Fibroblast of upper back skin (primary cell): Measurements from ENCODE around the gene GPR132.
"Not testable (repeated sequence)": the region's sequence is repeated elsewhere in the genome, so short reads cannot be mapped to it uniquely, and the experiment has no call there.

Experiments
- DNase-seq: peaks from one replicate; pipeline ENCODE4 v3.0.0-alpha.2; 2013

The GPR132 gene

DNA sequence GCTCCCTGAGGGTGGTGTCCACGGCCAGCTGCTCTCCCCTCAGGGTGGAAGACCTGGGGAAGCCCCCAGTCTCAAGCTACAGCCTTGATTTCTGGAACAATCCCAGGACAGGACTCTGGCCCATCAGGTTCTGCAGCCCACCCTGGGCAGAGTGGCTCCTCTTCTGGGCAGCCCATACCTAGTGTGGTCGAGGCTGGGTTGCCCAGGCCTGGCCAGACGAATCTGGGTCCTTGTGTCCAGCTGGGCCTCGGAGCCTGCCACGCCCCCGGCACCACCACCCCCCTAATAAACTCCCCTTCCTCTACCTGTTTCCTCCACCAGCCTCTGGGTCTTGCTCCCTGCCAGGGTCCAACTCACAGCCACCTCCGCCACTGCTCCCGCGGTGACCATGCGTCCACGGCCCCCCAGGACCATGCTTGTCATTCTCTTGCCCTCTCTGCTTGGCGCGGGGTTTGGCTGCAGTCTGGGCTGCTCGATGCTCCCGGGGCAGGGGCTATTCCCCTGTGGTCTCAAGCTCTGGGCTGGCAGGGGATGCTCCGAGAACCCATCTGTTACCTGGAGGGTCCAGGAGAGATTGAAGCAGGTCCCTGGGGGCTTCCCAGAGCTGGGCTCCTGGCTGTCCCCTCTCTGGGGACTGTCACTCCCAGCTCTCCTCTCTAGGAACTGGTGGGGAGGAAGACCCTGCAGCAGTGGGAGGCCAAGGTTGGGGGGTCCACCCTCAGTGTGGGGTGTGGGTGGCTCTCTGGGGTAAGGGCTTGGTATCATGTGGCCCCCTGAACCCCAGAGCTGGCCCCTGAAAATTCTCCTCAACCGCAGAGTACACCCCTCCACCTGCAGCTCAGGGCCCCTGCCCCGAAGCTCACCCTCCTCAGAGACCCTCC lies 8.7 kb upstream of the GPR132 start:
- no peak for DNase-seq

DNA sequence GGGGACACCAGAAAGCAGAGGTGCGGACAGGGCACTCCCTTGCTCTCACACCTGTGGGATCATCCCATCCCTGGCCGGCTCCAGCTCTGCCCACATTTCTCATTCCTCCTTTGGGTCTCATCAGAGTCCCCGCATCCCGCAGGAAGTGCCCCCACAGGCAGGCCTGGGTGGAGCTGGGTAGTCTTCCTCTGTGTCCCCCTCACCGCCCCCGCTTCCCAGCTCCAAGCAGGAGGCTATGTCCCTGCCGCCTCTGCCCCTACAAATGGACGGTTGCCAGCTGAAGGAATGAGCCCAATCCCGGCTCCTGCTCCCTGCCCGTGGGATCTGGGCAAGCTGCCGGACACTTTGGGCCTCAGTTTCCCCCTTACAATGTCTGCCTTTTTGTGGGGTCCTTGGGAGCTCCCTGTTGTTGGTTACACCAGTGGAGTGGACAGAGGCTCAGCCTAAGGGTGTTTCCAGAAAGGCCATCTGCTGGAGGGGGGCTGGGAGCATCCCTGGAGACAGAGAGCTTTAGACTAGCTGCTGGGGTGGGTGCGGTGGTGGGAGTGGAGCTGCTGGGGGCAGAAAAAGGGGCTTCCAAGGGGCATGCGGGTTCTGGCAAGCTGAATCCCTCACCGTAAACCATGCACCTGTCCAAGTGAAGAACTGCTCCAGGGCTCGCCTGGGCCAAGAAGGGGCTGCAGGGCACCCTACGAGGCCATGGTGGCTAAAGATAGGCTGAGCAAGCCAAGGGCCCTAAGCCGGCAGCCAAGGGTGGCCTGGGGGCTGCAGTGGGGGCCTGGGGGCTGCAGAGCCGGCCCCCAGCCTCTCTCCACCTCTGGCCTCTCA lies 7.9 kb upstream of the GPR132 start:
- DNase-seq: no peak

GRCh38 chr14:105072381-105072861 lies 7.2 kb upstream of the GPR132 start:
- DNase-seq: no peak

GRCh38 chr14:105071942-105072341 lies 6.7 kb upstream of the GPR132 start:
- DNase-seq: no peak

DNA sequence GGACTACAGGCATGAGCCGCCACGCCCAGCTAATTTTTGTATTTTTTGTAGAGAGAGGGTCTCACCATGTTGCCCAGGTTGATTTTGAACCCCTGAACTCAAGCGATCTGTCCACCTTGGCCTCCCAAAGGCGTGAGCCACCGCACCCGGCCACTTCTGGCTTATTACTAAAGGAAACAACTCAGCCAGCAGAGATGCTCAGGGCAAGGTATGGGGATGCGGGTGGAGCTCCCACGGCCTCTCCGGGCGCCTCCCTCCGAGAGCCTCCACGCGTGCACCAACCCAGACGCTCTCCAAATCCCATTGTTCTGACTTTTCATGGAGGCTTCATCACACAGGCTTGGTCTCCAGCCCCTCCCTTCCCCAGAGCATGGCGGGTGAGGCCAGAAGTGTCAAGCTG lies 6.1 kb upstream of the GPR132 start:
- DNase-seq: no peak

GRCh38 chr14:105070760-105071137 lies 5.5 kb upstream of the GPR132 start:
- DNase-seq: no peak

DNA sequence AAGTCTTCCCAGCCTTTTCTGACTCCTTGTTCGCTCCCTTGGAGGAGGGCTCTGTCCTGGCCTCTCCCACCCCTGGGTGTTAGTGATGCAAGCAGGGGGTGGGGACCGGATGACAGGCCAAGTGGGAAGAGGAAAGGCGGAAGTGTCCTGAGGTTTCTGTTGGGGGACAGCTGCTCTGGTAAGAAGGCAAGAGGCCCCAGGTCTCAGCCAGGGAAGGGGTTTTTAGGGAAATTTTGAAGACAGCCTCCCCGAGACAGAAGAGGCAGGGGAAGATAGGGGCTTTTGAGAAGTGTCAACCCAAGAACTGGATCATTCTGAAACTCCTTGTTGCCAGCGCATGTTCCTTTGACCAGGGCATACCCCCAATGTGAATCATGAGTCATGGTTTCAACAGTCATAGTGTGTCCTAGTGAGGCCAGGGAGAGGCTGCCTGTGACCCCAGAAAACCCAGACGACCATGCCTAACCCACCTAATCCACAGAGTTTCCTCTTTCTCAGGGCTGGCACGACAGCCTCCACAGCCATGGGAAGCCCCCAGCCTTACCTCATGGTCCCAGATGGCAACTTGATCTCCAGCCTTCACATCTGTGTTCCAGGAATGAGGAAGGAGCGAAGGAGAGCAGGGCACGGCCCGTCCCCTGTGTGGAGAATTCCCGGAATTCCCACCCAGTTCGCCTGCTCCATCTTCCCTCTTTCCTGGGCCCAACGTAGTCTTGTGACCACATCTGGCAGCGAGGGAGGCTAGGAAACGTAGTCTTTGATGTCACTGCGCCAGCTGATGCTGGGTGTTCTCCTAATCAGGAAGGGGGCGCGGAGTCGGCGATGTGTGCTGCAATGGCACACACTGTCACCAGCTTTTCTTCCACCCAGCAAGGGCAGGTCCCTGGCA lies 4.9 kb upstream of the GPR132 start:
- DNase-seq: peak; percentile 49

GRCh38 chr14:105069522-105069870 lies 4.3 kb upstream of the GPR132 start:
- DNase-seq: no peak

GRCh38 chr14:105068818-105069217 lies 3.6 kb upstream of the GPR132 start:
- DNase-seq: no peak

GRCh38 chr14:105067969-105068301 lies 2.7 kb upstream of the GPR132 start:
- DNase-seq: no peak

GRCh38 chr14:105067140-105067968 lies 2.1 kb upstream of the GPR132 start:
- DNase-seq: peak; percentile 51

DNA sequence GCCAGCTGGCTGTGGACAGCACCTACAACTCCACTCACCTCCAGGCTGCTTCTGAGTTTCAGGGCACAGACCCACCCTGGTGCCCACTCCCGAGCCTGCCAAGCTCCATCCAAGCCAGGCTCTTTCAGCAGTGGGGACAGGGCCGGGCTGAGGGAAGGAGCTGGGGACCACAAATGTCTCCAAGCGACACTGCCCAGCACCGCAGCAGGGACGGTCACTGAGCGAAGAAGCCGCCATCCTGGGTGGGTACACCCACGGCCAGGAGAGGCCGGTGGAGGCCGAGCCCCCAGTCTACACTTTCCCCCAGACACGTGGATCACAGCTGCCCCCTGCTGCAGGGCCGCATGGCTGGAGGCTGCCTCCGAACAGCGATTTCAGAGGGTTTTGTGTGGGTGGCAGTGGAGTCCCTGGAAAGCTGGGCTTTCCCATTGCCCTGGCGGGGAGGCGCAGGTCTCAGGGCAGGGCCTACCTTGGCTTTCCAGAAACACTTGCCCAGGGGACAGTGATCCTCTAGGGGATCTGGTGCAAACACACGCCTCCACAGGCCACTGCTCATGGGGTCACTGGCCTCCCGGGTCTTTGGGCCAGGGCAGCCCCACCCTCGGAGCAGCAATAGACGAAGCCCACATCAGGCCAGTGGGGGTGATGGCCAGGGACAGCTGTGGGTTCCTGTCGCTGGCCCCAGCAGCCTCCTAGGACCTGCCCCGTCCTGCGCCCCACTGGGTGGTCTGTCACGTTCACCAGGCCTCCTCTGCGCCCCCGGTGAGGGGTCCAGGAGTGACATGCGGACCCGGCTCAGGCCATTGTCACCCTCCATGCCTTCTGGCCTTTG lies 1.2 kb upstream of the GPR132 start:
- no peak for DNase-seq

DNA sequence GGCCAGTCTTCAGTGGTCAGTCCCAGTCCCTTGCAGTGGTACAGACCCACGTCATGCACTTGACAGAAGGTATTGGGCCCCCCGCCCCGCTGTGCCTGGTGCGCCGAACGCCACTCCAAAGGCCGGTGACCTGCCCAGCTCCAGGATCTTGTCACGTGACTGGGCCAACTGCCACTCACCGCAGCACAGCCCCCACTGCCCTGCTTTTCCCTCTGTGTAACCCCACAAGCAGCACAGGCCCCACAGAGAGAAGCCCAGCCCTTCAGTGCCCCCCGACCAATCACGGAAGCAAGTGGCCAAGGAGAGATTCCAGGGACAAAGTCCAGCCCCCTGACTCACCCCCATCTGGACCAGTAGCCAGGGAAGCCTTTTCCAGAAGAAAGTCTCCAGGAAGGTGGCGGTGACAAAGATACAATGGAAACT lies 498 bp downstream of the GPR132 start:
- peak; percentile 72 for DNase-seq

- DNase-seq: no peak
Observed at GRCh38 chr14:105064001-105064400, 1.2 kb downstream of the GPR132 start.

DNA sequence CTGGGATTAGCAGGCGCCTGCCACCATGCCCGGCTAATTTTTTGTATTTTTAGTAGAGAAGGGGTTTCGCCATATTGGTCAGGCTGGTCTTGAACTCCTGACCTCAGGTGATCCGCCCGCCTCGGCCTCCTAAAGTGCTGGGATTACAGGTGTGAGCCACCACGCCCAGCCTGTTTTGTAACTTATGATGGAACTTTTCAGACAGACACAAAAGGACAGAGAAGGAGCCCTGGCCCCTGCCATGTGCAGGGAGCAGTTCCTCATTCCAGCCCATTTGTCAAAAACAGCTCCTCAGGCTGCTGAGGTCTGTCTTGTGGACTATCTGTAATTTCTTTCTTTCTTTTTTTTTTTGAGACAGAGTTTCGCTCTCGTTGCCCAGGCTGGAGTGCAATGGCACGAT lies 1.7 kb downstream of the GPR132 start:
- DNase-seq: not testable (repeated sequence)

DNA sequence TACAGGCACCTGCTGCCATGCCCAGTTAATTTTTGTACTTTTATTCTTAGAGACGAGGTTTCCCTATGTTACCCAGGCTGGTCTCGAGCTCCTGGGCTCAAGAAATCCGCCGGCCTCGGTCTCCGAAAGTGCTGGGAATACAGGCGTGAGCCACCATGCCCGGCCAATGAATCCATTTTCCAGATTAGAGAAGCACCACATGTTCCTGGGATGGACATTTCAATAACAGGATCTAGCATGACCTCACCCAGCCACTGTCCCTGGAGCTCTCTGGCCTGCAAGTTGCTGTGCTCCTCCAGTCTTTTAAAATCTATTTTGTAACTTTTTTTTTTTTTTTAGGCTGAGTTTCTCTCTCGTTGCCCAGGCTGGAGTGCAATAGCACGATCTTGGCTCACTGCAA lies 2.2 kb downstream of the GPR132 start:
- no peak for DNase-seq

- DNase-seq: no peak
Observed at GRCh38 chr14:105062048-105062433, 3.2 kb downstream of the GPR132 start.

DNA sequence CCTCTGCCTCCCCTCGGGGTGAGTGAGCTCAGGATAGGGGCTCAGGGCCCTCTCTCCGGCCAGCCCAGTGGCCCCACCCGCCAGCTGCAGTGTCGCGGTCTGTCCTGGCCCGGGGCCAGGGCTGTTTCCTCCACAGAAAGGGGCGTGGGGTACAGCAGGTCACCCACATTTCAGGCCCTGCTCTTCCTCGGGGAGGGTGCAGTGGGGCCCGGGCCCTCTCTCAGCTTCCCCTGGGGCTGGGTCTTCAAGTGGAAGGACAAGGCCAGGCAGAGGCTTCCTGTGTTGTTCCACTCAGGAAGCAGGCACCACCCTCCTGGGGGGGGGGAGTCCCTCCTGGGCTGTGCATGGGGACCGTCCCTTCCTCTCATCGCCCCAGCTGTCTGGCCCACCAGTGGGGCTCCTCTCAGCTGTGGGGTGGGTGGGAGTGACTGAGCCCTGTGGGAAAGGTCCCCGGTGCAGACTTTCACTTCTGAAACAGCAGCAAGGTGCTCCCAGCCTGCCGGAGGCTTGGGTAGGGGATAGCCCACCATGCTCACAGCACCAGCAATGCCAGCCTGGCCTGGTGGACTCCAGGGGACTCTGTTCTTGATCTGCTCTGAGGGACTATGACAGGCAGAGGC lies 3.7 kb downstream of the GPR132 start:
- no peak for DNase-seq

DNA sequence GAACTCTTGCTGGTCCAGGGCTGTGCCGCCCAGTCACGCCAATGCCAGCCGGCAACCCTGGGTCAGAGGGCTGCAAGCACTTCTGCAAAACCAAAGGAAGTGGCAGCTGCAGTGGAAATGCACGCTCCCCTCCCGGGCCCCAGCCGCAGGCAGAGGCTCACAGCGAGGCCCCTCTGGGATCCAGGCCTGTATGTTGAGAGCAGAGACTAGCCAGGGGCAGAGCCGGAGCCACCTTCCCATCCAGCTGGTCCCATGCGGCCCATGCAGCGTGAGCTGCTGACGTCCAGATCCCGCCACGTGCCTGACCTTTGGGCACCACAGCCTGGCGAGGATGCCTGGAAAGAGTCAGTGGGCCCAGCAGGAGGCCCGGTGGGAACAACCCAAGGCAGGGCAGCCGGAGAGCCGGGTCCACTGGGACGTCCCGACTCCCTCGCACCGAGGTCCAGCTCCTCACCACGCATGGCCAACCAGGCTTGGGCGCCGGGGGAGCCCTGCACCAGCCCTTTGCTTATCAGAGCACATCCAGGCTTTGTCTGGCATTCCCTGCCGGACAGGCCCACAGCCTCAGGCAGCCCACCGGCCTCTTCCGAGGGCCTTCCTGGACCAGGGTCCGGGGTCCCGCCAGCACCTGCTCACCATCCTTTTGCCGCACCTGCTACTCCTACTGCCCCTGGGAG lies 4.3 kb downstream of the GPR132 start:
- no peak for DNase-seq

DNA sequence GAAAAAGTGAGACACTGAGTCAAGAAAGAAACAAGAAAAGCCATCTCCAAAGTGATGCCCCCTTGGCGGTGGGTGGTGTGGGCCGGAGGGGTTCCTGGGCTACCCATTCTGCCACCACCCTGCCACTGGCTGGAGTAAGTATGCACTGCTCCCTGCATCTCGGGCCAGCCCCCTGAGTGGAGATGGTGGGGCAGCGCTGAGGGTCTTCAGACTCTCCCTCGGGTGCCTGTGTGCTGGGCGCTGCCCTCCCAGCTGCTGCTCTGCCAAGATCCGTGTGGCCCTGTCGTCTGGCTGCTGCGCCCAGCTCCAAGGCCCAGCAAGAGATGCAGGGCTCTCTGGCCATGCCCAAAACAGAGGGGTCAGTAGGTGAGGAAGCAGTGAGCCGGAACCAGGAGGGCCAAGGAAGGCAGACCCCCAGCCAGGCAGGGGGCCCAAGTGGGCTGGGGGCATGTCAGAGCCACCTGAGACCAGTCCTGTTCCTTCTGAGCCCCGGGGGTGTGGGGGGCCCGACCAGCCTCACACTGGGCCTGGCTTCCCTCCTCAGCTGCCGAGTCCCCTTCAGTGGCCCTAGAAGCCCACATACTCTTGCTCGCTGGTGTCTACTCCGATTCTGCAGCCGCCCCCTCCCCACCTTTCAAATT lies 5.2 kb downstream of the GPR132 start:
- DNase-seq: no peak
